GM12878 (cell line): ENCODE measurements around the gene BRD2. TPM values are rescaled to one million over a fixed set of nuclear protein-coding genes. Genes with fewer than 3 reads are reported as not detected.

Source experiments
- BHLHE40 ChIP-seq, 2 experiments: fragments of 450-650 bp in 1 of 2; IDR thresholded peaks; 2 replicates each; pipeline ENCODE4 v1.6.1; 2011 to 2017; ENCODE audit warnings: low read depth in 2 of 2, borderline replicate concordance in 1 of 2, improper control_type of control experiment in 1 of 2, low read length in 1 of 2, mild to moderate bottlenecking in 1 of 2
- CEBPB ChIP-seq, 2 experiments: fragments of 150-350 bp in 1 of 2; IDR thresholded peaks; 2 replicates each; pipeline ENCODE4 v1.6.1; 2012 to 2014; ENCODE audit warnings: low read depth in 2 of 2, low read length in 2 of 2, borderline replicate concordance in 1 of 2, inconsistent platforms in 1 of 2
- CHD1 ChIP-seq: IDR thresholded peaks from 2 replicates; pipeline ENCODE4 v1.6.1; 2012; ENCODE audit warnings: low read depth, low read length, improper control_type of control experiment
- CHD2 ChIP-seq: IDR thresholded peaks from 2 replicates; pipeline ENCODE4 v1.6.1; 2011; ENCODE audit warnings: low read depth, low read length, improper control_type of control experiment, borderline replicate concordance
- EZH2 ChIP-seq: IDR thresholded peaks from 2 replicates; pipeline ENCODE4 v1.6.1; 2012; ENCODE audit warnings: low read depth, mild to moderate bottlenecking, control low read depth, inconsistent platforms, low read length, borderline replicate concordance; ENCODE audit not compliant: control insufficient read depth
- IKZF1 ChIP-seq: fragments of 450-650 bp; conservative IDR thresholded peaks from 2 replicates; pipeline ENCODE4 v1.6.1; 2017; ENCODE audit warnings: antibody characterized with exemption, mild to moderate bottlenecking
- JUND ChIP-seq: IDR thresholded peaks from 2 replicates; pipeline ENCODE4 v1.6.1; 2012; ENCODE audit warnings: low read depth, mild to moderate bottlenecking, low read length, improper control_type of control experiment, moderate library complexity
- LARP7 ChIP-seq: fragments of 450-650 bp; IDR thresholded peaks from 2 replicates; pipeline ENCODE4 v1.6.1; 2017; ENCODE audit warnings: mild to moderate bottlenecking
- MTA2 ChIP-seq: fragments of 450-650 bp; IDR thresholded peaks from 2 replicates; pipeline ENCODE4 v1.6.1; 2016; ENCODE audit warnings: low read depth, mild to moderate bottlenecking, moderate library complexity
- NBN ChIP-seq: fragments of 450-650 bp; IDR thresholded peaks from 2 replicates; pipeline ENCODE4 v1.6.1; 2016
- PML ChIP-seq: IDR thresholded peaks from 2 replicates; pipeline ENCODE4 v1.6.1; 2012; ENCODE audit warnings: low read length, inconsistent platforms
- POLR2AphosphoS2 ChIP-seq: IDR thresholded peaks from 2 replicates; pipeline ENCODE4 v1.6.1; 2011; ENCODE audit warnings: low read depth, mild to moderate bottlenecking, low read length, improper control_type of control experiment, moderate library complexity
- POLR2AphosphoS5 ChIP-seq: IDR thresholded peaks from 2 replicates; pipeline ENCODE4 v1.6.1; 2011; ENCODE audit warnings: mild to moderate bottlenecking, low read length, inconsistent platforms
- RB1 ChIP-seq: fragments of 450-650 bp; formaldehyde crosslinking; IDR thresholded peaks from 2 replicates; pipeline ENCODE4 v1.6.1; 2017; ENCODE audit warnings: mild to moderate bottlenecking, borderline replicate concordance
- SREBF2 ChIP-seq: IDR thresholded peaks from 2 replicates; pipeline ENCODE4 v1.6.1; 2012; ENCODE audit warnings: mild to moderate bottlenecking, low read length
- SRF ChIP-seq, 2 experiments: IDR thresholded peaks; 2 replicates each; pipeline ENCODE4 v1.6.1; 2011; ENCODE audit warnings: low read depth in 2 of 2, low read length in 2 of 2, mild to moderate bottlenecking in 1 of 2, moderate library complexity in 1 of 2
- TAF1 ChIP-seq: IDR thresholded peaks from 2 replicates; pipeline ENCODE4 v1.6.1; 2011; ENCODE audit warnings: mild to moderate bottlenecking, low read depth, low read length, borderline replicate concordance
- ZSCAN29 ChIP-seq: fragments of 450-650 bp; IDR thresholded peaks from 2 replicates; pipeline ENCODE4 v1.6.1; 2017; ENCODE audit warnings: mild to moderate bottlenecking, moderate library complexity
- polyA plus RNA-seq, 11 experiments: library from polyadenylated mRNA; depleted of rRNA in 4 of 11; unstranded in 6 of 11; stranded (reverse) in 5 of 11; fragments of >200 nt; fragmentation: Nextera tagmentation in 4 of 11; fragmentation: Illumina TruSeq in 1 of 11; extraction: Ambion mirVana in 4 of 11; extraction: Trizol in 1 of 11; gene quantifications; 1 replicate in 1 of 11; 2 replicates in 10 of 11; pipeline versions ENCODE4 v1.2.1 to v1.2.3, GENCODE V29; 2011 to 2016; ENCODE audit warnings: inconsistent platforms in 2 of 11, missing spikeins in 2 of 11, low read depth in 1 of 11
- total RNA-seq, 4 experiments: library from RNA; depleted of rRNA in 3 of 4; stranded (reverse); fragments of >200 nt in 3 of 4; fragmentation: Illumina TruSeq in 1 of 4; extraction: Trizol in 1 of 4; gene quantifications; 2 replicates each; pipeline versions ENCODE4 v1.2.1 to v1.2.3, GENCODE V29; 2013 to 2021
- TF ChIP-seq, protein P1 (sequence below): fragments of 450-650 bp; conservative IDR thresholded peaks from 2 replicates; pipeline ENCODE4 v1.6.1; 2017; ENCODE audit warnings: mild to moderate bottlenecking, moderate library complexity
- TF ChIP-seq, protein P2 (sequence below): fragments of 450-650 bp; IDR thresholded peaks from 2 replicates; pipeline ENCODE4 v1.6.1; 2017; ENCODE audit warnings: mild to moderate bottlenecking, low read depth, inconsistent platforms; ENCODE audit not compliant: poor library complexity, severe bottlenecking
- TF ChIP-seq, protein P3 (sequence below): fragments of 450-650 bp; IDR thresholded peaks from 2 replicates; pipeline ENCODE4 v1.6.1; 2016; ENCODE audit warnings: mild to moderate bottlenecking, moderate library complexity, borderline replicate concordance

BRD2 gene
- total and polyA plus RNA-seq, 10 of the 15 experiments (the other 5 are each of a cell fraction or from before 2014, with no cell fraction given), result 32.2 to 239 (median 139) TPM

GRCh38 chr6:33008944-33009861 is 40.8 kb downstream of the BRD2 start, which contains the start of gene HLA-DOA (continued):
- TF ChIP-seq PML (peak; percentile 97), IKZF1 (peak; percentile 89), POLR2AphosphoS2 (peak; percentile 90), SRF (IDR thresholded peaks at IDR 0.05; ENCODE audit: low read depth in 2 of 2, low read length in 2 of 2) (peak in 1 of 2 experiments; percentile 62; a peak in 1 of 4 replicates), POLR2AphosphoS5 (peak; percentile 97), CHD1 (peak; percentile 75; the same call in 1 of the 2 replicates), LARP7 (peak; percentile 59; the same call in 1 of the 2 replicates), ZSCAN29 (no peak), RB1 (peak; percentile 68; the same call in 1 of the 2 replicates), SREBF2 (no peak), NBN (peak; percentile 80), EZH2 (no peak), CHD2 (peak; percentile 45; the same call in 1 of the 2 replicates), MTA2 (peak; percentile 32; the same call in 1 of the 2 replicates), CEBPB (IDR thresholded peaks at IDR 0.05; ENCODE audit: borderline replicate concordance in 1 of 2, low read depth in 2 of 2, low read length in 2 of 2) (peak in 1 of 2 experiments; percentile 78; a peak in 1 of 4 replicates), TAF1 (peak; percentile 84; the same call in 1 of the 2 replicates), BHLHE40 (IDR thresholded peaks at IDR 0.05; ENCODE audit: borderline replicate concordance in 1 of 2, low read depth in 2 of 2, low read length in 1 of 2) (0 out of 4 replicates have a peak, but pooled peaks of 1 of the 2 experiments have one; percentile 31), JUND (no peak)
- TF ChIP-seq, protein P1, sequence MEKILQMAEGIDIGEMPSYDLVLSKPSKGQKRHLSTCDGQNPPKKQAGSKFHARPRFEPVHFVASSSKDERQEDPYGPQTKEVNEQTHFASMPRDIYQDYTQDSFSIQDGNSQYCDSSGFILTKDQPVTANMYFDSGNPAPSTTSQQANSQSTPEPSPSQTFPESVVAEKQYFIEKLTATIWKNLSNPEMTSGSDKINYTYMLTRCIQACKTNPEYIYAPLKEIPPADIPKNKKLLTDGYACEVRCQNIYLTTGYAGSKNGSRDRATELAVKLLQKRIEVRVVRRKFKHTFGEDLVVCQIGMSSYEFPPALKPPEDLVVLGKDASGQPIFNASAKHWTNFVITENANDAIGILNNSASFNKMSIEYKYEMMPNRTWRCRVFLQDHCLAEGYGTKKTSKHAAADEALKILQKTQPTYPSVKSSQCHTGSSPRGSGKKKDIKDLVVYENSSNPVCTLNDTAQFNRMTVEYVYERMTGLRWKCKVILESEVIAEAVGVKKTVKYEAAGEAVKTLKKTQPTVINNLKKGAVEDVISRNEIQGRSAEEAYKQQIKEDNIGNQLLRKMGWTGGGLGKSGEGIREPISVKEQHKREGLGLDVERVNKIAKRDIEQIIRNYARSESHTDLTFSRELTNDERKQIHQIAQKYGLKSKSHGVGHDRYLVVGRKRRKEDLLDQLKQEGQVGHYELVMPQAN, result peak; percentile 62; the same call in 1 of the 2 replicates
- TF ChIP-seq, protein P2, sequence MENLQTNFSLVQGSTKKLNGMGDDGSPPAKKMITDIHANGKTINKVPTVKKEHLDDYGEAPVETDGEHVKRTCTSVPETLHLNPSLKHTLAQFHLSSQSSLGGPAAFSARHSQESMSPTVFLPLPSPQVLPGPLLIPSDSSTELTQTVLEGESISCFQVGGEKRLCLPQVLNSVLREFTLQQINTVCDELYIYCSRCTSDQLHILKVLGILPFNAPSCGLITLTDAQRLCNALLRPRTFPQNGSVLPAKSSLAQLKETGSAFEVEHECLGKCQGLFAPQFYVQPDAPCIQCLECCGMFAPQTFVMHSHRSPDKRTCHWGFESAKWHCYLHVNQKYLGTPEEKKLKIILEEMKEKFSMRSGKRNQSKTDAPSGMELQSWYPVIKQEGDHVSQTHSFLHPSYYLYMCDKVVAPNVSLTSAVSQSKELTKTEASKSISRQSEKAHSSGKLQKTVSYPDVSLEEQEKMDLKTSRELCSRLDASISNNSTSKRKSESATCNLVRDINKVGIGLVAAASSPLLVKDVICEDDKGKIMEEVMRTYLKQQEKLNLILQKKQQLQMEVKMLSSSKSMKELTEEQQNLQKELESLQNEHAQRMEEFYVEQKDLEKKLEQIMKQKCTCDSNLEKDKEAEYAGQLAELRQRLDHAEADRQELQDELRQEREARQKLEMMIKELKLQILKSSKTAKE, result no peak
- TF ChIP-seq, protein P3, sequence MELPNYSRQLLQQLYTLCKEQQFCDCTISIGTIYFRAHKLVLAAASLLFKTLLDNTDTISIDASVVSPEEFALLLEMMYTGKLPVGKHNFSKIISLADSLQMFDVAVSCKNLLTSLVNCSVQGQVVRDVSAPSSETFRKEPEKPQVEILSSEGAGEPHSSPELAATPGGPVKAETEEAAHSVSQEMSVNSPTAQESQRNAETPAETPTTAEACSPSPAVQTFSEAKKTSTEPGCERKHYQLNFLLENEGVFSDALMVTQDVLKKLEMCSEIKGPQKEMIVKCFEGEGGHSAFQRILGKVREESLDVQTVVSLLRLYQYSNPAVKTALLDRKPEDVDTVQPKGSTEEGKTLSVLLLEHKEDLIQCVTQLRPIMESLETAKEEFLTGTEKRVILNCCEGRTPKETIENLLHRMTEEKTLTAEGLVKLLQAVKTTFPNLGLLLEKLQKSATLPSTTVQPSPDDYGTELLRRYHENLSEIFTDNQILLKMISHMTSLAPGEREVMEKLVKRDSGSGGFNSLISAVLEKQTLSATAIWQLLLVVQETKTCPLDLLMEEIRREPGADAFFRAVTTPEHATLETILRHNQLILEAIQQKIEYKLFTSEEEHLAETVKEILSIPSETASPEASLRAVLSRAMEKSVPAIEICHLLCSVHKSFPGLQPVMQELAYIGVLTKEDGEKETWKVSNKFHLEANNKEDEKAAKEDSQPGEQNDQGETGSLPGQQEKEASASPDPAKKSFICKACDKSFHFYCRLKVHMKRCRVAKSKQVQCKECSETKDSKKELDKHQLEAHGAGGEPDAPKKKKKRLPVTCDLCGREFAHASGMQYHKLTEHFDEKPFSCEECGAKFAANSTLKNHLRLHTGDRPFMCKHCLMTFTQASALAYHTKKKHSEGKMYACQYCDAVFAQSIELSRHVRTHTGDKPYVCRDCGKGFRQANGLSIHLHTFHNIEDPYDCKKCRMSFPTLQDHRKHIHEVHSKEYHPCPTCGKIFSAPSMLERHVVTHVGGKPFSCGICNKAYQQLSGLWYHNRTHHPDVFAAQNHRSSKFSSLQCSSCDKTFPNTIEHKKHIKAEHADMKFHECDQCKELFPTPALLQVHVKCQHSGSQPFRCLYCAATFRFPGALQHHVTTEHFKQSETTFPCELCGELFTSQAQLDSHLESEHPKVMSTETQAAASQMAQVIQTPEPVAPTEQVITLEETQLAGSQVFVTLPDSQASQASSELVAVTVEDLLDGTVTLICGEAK, result no peak
